Cardiac fibroblast (primary cell): ENCODE measurements around the gene UST.
"Not testable (repeated sequence)": the region's sequence is repeated elsewhere in the genome, so short reads cannot be mapped to it uniquely, and the experiment has no call there.

Experiments
- DNase-seq, 2 donors: peaks; one replicate each; pipeline versions ENCODE4 v3.0.0 to v3.0.0-alpha.2; 2010; ENCODE audit warnings: low read depth in 2 of 2
- H3K4me3 ChIP-seq, 2 donors: replicated peaks in 1 of 2; 1 replicate in 1 of 2; 2 replicates in 1 of 2; pipeline ENCODE4 v1.5.1; 2011; ENCODE audit warnings: low read depth in 2 of 2, low read length in 2 of 2, mild to moderate bottlenecking in 2 of 2, moderate library complexity in 1 of 2
- TF ChIP-seq, protein P1 (sequence below): IDR thresholded peaks from one replicate; pipeline ENCODE4 v1.5.1; 2011; ENCODE audit warnings: low read depth, mild to moderate bottlenecking, low read length, inconsistent platforms

Gene UST

DNA sequence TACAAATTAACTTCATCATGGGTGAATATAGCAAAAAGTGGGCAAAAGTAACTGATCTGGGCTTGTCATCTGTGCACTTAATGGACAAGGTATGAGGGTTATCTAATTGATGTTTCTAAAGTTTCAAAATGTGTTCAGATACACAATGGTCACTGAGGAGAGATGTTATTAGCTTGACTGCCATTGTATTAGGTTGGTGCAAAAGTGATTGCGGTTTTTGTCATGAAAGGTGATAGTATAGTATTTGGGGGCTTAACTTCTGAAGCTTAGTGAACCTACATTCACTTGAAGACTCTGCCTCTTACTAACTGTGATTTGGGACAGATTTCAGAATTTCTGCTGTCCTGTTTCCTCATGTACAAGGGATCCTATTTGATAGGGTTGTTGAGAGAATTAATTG is 159.6 kb downstream of the UST start:
- no peak overlapping the region for H3K4me3 ChIP-seq
- DNase-seq: no peak
- TF ChIP-seq, protein P1, sequence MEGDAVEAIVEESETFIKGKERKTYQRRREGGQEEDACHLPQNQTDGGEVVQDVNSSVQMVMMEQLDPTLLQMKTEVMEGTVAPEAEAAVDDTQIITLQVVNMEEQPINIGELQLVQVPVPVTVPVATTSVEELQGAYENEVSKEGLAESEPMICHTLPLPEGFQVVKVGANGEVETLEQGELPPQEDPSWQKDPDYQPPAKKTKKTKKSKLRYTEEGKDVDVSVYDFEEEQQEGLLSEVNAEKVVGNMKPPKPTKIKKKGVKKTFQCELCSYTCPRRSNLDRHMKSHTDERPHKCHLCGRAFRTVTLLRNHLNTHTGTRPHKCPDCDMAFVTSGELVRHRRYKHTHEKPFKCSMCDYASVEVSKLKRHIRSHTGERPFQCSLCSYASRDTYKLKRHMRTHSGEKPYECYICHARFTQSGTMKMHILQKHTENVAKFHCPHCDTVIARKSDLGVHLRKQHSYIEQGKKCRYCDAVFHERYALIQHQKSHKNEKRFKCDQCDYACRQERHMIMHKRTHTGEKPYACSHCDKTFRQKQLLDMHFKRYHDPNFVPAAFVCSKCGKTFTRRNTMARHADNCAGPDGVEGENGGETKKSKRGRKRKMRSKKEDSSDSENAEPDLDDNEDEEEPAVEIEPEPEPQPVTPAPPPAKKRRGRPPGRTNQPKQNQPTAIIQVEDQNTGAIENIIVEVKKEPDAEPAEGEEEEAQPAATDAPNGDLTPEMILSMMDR: no peak

DNA sequence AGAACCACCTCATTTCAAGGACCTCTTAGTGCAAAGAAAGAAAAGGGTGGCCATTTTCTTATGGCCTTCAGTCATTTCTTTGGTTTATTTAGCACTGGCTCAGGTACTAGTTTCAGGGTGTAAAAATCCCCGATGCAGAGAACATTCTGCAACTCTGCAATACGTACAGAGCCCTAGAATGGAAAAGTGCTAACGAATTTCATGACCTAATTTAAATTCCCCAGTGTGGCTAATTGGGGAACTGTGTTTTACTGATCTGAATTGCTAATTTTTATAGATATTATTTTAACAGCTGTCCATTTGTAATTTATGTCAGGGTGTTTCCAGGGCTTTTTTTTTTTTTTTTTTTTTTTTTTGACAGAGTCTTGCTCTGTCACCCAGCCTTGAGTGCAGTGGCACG is 160.7 kb downstream of the UST start:
- H3K4me3 ChIP-seq: no peak overlapping the region
- DNase-seq: no peak
- TF ChIP-seq, protein P1: no peak

DNA sequence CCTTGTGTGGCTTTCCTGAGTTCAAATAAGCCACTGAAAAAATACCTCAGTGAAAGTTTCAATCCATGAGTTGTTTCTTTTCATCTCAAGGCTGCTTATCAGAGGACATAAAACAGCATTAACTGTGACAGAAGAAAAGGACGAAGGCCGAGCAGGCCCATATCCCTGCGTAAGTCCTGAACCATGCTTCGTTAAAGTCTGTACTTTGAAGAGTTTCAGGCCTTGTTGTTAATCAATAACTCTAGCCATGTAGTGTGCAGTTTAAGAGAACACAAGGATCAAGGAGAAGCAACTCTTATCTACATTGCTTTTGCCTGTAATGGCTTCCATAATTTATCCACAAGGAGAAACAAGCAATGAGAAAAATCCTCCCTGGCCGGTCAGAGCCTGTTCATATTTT is 165.4 kb downstream of the UST start:
- TF ChIP-seq, protein P1: no peak
- no peak overlapping the region for H3K4me3 ChIP-seq
- DNase-seq: no peak

DNA sequence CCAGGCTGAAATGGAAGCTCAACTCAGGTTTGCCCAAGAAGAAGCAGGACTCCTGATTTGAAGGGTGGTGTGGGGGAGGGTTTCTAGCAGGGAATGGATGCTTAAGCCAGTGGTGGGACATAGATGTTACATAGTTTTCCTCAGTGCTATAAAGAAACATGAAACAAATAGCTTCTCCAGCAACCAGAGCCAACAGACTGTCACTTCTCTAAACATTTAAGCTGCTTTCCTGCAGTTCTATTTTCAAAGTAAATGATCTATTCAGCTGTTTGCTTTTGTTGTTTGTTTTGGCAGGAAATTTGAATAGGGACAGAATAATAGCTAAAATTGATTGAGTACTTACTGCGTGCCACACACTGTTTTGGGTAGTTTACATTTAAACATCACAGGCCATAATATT is 169.0 kb downstream of the UST start:
- no peak for DNase-seq

DNA sequence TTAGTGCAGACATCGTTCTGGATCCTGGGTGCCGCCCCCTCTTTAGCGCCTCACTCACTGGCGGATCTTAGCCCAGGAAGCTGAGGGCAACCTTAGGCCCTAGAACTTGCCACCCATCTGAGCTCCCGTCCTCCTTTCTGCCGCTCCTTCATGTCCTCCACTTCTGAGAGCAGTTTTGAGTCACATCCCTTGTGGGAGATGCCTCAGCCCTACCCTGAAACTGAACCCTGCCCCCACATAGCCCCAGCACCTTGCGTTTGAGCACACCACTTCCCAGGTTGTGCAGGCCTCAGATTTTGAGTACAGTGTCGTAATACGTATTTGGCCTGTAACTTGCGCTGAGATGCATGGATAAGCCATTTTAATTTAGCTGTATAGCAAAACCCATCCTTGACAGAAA is 169.7 kb downstream of the UST start:
- not testable (repeated sequence) for H3K4me3 ChIP-seq, DNase-seq

More for the DNA sequence above, 169.0 kb downstream of the UST start:
- TF ChIP-seq, protein P1: no peak
- no peak overlapping the region for H3K4me3 ChIP-seq

DNA sequence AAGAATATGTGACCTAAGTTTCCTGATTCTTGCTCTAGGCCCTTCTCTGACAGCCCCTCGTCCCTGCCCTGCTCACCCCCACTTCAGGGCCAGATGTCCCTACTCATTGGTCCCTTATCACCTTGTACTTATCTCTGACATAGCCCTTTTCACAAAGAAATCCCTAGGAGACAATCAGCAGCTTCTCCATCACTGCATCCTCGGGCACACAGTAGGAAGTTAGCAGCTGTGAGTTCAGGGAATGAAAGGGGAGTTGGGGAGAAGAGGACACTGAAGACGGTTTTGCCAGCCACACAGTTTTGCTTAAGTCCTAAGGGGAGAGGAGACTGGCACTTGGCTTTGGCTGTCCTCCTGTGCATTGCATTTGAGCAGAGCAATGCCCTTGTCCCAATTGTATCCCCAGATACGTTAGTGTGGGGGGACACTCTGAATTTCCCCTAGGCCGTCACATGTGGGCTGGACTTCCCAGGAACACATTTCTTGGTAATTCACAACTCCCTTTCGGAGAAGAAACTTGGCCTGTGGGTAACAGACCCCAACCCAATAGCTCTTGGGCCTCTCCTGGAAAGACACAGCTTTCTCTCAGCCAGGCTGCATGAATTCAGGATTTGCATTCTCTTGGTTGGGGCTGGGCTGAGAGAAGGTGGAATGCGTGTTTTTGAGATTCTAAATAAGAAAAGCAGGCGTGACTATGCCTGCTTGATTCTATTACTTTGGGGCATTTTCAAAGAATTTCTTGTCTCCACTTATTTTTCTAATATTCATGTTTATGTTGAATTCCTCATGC is 177.6 kb downstream of the UST start:
- TF ChIP-seq, protein P1: no peak

DNA sequence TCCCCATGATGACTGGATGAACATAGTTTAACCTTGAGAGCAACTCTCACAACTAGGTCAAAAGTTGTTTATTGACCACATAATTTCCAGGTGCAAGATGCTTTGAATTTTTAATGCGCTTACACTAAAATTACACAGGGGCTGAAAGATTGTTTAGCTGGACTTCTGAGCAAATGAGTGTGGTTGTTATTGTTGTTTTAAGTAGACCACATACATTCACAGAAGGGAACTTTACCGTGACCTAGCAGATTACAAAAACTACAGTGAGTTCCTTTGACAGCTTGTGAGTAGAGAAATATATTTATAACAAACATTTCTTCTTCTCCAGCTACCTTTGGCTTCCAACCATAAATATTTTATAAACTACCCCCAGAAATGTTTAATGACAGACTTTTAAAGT is 178.9 kb downstream of the UST start:
- TF ChIP-seq, protein P1: no peak
- H3K4me3 ChIP-seq: no peak overlapping the region
- DNase-seq: peak in 1 of 2 donors; percentile 10

More for the DNA sequence above, 177.6 kb downstream of the UST start:
- no peak overlapping the region for H3K4me3 ChIP-seq
- DNase-seq: no peak
